Eye (tissue), 1 donor: Measurements from ENCODE around the gene TRIM46.
"Not testable (repeated sequence)": the region's sequence is repeated elsewhere in the genome, so short reads cannot be mapped to it uniquely, and the experiment has no call there.

Experiments used
- DNase-seq: peaks from one replicate; pipeline ENCODE4 v3.0.0-alpha.2; 2015

Gene TRIM46

DNA sequence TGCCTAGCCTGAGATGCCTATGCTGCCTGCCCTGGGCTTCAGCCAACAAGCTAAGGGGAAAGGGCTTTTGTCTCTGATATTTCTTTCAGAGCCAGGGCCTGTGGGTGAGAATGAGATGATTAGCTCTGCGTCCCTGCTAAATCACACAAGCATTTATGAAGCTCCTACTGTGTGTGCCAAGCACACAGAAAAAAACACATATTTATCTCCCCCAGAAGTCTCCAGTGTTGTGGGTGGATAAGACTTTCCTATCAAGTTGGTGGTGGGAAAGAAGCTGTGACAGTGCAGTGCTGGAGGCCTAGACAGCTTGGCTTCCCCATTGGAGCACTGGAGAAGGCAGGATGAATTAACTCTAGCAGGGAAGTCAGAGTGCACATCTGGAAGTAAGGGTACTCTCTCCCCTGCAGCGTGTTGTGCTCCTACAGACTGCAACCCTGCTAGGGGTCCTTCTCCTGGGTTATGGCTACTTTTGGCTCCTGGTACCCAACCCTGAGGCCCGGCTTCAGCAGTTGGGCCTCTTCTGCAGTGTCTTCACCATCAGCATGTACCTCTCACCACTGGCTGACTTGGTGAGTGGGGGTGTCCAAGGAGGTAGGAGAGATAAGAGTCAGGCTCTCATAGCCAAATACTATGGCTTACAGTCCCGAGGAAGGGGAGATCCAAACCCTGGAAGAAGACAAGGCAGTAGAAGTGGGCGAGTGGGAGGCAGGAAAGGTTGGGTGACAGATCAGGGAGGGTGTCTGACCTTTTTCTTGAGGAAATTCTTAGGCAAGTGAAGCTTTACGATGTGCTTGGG is 36.3 kb upstream of the TRIM46 start:
- no peak for DNase-seq

DNA sequence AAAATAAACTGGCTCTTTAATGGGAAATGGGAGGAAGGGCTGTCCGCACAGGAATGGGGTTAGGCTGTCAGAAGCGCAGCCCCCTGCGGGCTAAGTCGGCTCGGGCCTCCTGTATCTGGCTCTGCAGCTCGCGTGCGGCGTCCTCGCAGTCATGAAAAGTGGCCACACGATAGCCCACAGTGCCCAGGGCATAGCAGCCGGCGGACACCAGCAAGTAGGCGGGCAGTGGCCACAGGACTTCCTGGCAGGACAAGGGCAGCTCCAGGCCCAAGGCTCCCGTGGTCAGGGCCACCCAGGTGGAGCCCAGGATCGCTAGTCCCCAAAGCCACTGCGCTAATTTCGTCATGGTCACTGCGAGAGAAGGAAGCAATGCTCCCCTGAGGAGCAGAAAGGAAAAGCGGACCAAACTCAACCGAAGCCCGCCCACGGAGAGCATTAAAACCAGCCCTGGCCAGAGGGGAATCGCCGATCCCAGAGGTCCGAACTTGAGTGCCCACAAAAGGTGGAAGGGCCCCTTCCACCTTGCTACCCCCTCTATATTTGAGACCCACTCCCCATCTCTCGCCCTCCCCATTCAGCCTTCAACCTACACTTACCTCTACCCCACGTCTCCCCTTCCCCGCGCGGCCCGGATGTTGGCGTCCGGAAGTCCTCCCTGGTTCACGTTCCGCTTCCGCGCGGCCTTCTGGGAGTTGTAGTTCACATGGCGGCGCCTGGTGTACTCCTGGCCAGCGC is 33.6 kb upstream of the TRIM46 start, which contains the start of gene DPM3:
TSS of gene DPM3 (minus strand) at position 637 of the 735 bp plus-strand sequence. CDS start at position 346, 291 bp downstream.
- DNase-seq, result peak; percentile 95

DNA sequence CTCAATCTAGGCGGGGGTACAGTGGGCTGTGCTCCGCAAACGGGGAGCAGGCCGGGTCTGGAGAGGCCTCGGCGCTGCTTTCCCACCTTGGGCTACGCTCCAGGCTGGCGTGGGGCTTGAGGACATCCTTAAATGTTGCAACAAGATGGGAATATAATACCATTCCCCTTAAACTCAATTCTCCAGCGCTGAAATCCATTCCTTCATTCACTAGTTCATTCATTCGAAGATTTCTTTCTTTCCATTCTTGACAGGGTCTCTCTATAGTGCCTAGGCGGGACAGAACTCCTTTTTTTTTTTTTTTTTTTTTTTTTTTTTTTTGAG is 33.1 kb upstream of the TRIM46 start:
- no peak for DNase-seq

DNA sequence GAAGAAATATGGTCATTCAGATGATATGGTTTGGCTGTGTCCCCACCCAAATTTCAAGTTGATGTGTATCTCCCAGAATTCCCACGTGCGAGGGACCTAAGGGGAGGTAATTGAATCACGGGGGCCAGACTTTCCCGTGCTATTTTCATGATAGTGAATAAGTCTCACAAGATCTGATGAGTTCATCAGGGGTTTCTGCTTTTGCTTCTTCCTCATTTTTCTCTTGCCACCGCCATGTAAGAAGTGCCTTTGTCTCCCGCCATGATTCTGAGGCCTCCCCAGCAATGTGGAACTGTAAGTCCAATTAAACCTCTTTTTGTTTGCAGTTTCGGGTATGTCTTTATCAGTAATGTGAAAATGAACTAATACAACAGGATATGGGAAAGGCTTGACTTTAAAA is 31.9 kb upstream of the TRIM46 start:
- DNase-seq, result no peak

DNA sequence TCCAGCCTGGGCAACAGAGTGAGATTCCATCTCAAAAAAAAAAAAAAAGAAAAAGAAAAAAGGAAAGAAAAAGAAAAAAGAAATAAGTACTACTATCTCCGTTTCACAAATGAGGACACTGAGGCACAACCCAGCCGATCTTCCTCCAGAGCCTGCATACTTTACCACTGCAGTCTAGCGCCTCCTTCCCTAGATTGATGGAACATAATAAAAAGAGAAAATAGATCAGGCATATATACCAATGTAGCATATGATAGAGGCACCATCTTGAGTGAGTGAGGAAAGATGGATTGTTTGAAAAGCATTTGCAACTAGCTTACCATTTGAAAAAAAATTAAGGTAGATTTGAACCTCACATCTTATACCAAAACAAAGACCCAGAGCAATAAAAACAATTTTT is 28.2 kb upstream of the TRIM46 start:
- DNase-seq, result no peak

DNA sequence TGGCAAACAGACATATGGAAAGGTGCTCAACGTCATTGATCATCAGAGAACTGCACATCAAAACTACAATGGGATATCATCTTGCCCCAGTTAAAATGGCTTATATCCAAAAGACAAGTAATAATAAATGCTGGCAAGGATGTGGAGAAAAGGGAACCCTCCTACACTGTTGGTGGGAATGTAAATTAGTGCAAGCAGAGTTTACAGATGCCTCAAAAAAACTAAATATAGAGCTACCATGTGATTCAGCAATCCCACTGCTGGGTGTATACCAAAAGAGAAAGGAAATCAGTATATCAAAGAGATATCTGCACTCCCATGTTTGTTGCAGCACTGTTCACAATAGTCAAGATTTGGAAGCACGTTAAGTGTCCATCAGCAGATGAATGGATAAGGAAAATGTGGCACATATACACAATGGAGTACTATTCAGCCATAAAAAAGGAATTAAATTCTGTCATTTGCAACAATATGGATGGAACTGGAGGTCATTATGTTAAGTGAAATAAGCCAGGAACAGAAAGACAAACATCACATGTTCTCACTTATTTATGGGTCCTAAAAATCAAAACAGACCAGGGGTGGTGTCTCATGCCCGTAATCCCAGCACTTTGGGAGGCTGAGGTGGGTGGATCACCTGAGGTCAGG is 17.5 kb upstream of the TRIM46 start:
- not testable (repeated sequence) for DNase-seq

DNA sequence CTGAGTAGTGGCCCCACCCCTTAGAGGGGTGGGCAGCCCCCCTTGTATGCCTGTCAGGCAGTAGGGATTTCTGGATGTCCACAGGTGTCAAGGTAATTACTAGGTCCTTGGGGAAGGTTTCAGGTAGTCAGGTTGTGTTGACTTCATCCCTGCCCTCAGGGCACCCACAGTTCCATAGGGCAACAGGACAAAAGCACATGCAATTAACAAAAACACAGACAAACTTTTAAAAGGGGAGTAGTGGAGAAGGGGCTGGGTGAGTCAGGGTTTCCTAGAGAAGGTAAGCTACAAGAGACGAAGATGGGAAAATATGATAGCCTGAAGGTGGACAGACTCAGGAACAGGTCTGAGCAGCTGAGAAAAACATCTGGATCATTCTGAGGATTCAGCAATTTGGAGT is 14.7 kb upstream of the TRIM46 start:
- no peak for DNase-seq

DNA sequence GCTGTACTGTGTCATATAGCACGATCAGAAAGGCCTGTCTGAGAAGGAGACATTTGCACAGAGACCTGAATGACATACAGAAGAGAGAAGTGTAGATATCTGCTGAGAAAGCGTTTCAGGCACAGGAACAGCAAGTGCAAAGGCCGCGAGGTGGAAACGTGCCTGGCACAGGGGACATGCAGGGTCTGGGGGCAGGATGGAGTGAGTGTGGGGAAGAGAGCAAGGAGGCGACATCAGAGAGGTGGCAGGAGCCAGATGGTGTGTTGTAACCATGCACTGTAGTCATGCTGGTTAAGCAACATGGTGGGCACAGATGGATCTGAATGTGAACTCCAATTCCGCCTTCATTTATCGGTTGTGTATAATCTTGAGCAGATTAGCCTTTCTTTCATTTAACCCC is 13.5 kb upstream of the TRIM46 start:
- no peak for DNase-seq

DNA sequence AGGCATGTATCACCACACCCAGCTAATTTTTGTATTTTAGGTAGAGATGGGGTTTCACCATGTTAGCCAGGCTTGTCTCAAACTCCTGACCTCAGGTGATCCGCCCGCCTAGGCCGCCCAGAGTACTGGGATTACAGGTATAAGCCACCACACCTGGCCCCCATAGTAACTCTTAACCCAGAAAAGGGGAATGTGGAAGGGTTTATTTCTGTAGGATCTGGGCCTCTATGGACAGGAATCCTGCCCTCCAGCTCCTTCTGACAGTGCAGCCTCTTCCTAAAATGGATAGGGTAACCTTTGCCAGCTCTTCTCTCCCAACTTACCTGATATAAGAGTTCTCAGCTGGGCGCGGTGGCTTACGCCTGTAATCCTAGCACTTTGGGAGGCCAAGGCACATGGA is 11.0 kb upstream of the TRIM46 start:
- DNase-seq, result not testable (repeated sequence)

DNA sequence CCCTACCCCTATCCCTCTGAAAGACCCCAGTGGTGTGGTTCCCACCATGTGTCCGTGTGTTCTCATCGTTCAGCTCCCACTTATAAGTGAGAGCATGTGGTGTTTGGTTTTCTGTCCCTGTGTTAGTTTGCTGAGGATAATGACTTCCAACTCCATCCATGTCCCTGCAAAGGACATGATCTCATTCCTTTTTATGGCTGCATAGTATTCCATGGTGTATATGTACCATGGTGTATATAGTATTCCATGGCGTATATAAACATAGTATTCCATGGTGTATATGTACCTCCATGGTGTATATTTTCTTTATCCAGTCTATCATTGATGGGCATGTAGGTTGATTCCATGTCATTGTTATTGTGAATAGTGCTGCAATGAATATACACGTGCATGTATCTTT is 9.9 kb upstream of the TRIM46 start:
- not testable (repeated sequence) for DNase-seq

DNA sequence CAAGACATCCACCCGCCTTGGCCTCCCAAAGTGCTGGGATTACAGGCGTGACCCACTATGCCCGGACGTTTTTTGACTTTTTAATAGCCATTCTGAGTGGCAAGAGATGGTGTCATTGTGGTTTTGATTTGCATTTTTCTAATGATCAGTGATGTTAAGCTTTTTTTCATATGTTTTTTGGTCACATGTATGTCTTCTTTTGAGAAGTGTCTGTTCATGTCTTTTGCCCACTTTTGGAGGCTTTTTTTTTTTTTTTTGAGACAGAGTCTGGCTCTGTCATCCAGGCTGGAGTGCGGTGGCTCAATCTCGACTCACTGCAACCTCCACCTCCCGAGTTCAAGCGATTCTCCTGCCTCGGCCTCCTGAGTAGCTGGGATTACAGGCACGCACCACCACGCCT is 9.0 kb upstream of the TRIM46 start:
- not testable (repeated sequence) for DNase-seq

DNA sequence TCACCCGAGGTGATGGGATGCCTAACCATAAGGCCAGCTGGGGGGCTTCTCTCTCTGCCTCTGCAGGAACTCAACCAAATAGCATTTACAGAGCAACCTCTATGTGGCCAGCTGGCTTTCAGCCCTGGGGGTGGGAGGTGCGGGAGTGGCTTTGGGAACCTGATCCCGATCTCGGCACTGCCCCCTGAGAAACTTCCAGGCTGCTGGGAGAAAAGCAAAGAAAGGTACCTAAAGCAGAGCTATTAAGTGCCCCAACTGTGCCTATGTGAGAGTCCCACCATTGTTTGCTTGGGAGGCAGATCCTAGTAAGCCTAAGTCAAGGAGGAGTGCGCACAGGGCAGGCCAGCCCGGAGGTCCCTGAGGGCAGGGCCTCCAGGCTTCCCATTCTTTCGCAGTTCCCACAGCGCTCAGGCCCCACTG is 7.6 kb upstream of the TRIM46 start:
- DNase-seq, result no peak

DNA sequence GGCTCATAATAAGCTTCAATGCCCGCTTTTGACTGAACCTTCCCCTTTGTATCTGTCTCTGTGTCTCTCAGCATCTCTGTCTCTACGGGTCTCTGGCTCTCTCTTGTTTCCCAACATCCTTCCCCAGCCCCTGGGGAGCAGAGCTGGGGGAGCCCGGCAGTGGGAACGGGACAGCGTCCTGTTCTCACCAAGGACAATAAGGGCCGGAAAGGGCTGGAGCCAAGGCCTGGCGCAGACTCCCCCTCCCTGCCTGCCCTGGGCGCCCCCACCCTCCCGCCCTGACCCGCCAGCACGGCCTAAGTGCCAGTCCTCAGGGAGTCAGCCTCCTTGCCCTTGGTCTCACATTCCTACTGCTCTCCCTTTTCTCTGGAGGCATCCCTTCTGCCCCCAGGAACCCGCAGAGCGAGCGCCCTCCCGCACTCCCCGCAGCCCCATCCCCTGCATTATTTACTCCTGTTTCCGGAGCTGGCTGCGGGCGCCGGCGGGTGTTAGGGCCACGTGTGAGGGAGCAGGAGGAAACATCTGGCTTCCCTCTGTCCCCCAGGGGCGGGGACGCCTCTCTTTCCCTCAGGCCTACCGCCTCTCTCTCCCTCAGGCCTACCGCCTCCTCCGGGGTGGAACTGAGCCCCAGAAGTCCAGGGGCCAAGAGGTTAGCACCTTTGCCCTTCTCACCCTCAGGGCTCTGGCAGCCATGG is 7.0 kb upstream of the TRIM46 start:
- DNase-seq, result peak; percentile 73

DNA sequence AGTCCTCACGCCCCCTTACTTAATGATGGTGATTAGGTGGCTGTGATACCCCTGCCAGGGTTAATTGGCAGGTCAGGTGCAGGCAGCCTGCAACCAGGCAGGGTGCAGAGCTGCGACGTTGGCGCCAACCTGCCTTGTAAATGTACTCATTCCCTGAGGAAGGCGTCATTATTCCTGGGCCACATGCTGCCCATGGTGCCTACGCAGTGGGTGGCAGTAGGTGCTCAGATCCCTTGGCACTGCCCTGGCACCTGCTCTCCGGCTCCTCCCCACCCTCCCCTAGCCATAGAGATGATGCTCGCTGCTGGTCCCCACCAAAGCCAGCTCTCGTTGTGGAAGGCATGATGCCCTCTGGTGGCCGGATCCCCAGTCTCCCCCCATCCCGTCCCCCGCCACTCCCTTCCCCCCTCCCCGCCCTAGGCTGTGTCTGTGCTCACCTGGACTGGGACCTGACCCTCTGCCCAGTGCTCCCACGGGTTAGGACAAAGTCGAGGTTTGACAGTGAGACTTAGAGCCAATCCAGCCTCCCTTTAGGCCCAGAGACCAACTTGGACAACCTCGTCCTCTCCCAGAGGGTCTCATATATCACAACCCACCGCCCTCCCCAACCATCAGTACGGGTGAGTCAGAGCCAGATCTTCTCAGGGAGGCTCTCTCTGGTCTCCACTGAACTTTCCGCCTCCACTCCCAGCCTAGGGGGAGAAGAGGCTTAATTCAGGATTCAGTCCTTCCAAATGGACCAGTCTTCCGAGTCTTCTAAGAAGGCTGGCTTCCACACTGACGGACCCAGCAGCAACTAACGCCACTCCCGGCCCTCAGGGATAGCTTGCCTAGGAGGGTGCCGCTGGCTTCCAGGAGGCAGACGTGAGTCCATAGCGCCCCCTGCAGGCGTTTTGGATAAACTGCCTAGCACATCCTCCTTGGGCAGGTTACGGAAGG is 6.2 kb upstream of the TRIM46 start:
- peak; percentile 95 for DNase-seq

DNA sequence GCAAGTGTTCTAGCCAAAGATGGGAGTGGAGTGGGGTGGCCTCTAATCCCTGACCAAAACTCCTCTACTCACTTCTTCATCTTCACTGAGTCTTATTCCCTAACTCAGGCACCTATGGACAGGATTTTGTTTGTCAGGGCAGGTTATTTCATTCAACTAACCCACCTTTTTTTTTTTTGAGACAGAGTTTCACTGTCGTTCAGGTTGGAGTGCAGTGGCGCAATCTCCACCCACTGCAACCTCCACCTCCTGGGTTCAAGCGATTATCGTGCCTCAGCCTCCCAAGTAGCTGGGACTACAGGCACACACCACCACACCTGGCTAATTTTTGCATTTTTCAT is 5.6 kb upstream of the TRIM46 start:
- not testable (repeated sequence) for DNase-seq

DNA sequence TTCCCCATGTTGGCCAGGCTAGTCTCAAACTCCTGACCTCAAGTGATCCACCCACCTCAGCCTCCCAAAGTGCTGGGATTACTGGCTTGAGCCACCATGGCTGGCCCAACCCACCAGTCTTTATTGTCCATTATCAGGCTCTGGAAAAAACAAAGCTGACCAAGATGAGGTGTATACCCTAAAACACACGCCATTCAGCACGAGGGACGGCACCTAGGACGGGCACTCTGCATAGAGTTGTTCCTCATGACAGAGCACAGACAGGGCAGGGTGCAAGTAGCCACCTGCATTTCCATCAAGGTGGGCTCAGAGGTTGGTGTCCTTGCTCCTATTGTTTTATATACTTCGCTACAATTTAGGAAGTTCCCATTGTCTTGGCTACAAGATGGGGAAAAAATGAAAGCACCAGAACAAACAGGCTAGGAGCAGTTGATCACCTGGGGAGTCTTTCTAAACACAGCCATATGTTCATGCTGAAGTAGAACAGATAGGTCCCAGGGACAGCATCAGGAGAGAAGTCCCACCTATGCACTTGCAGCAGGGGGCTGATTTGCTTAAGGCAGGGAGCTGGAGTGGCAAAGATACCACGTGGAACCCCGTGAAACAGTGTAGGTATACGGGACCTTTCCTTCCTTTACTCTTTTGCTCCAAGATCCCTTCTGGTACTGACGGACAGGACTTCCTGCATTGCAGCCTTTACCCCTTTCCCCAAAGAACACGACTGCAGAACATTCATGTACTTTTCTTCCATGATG is 5.0 kb upstream of the TRIM46 start:
- no peak for DNase-seq

DNA sequence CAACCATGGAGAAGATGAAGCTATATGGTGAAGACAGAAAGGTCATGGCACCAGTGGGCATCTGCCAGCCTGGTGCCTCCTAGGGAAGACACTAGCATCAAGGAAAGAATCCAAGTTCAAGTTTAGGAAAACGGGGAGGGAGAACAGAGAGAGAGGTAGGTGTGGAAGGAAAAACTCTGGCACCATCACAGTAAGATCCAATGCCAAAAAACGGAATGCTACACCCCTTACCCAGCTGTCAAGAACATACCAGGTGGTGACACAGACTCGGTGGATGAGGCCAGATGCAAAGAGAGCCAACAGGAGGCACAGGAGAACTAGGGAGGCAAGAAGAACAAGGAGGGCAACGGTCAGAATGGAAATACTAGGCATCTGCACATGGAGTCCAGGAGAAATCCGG is 4.1 kb upstream of the TRIM46 start:
- DNase-seq, result no peak

DNA sequence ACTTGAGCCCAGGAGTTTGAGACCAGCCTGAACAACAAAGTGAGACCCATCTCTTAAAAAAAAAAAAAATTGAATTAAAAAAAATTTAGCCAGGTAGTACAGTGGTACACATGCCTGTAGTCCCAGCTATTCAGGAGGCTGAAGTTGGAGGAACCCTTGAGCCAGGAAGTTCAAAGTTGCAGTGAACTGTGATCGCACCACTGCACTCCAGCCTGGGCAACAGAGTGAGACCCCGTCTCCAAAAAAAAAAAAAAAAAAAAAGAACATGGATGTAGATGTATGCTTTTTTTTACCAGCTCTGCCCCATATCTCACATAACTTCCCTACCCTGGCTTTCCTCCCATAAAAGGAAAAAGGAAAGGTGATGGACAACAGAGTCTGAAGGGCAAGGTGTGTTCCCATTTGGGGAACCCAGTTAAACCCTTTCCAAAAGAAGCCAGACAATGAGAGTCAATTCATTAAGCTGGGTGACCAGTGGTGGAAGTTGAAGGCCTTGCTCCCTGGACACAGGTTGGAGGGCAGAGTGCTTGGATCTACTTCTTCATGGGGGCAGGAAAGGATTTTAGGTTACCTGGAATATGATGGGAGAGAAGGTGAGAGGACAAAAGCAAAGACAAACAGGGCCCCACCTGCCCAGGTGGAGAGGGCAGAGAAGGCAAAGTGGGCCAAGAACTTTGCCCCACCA is 3.4 kb upstream of the TRIM46 start:
- DNase-seq, result no peak

DNA sequence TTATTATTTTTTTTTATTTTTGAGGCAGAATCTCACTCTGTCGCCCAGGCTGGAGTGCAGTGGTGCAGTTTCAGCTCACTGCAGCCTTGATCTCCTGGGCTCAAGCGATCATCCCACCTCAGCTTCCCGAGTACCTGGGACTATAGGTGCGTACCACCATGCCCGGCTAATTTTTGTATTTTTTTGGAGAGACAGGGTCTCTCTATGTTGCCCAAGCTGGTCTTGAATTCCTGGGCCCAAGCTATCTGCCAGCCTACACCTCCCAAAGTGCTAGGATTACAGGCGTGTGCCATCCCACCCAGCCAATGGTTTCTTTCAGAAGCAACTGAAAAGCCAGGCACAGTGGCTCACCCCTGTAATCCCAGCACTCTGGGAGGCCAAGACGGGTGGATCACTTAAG is 2.8 kb upstream of the TRIM46 start:
- no peak for DNase-seq

DNA sequence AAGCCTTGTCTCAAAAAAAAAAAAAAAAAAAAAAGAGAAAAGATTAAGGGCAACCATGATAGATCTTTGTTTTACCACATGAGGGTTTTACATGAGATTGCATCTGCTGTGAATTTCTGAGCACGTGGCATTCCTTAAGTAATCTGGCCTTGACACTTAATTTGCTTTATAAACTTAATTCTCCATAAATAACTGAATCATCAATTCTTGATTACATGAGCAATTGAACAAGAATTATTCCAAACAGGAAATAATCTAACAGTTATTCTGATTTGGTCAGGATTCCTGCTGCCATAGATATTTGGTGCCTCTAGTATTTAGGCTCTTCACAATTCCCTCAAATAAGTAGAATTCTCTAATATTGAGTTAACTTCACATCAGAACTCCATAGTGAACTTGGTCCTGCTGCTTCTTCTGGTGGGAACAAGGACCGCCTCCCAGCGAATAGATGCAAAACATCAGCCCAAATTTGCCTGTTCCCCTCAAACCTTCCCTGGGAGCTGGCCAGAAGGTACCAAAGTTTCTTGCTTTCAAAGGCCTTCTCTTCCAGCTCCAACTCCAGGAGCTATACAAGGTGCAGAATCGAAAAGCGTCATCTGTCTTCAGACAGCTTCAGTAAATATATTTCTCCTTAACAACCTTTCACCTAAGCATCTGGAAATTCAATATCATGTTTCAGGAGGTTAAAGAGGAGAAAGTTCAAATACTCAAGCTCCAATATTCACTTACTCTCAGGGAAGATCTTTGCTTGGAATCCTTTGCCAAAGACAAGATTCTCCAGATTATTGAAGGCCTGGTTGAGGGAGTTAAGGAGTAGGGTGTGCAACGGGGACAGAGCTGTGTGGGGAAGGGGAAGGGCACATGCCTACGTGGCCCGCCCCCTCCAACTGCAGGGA is 1.6 kb upstream of the TRIM46 start:
- no peak for DNase-seq
